ENCODE results near the gene ERICH6.

DNA sequence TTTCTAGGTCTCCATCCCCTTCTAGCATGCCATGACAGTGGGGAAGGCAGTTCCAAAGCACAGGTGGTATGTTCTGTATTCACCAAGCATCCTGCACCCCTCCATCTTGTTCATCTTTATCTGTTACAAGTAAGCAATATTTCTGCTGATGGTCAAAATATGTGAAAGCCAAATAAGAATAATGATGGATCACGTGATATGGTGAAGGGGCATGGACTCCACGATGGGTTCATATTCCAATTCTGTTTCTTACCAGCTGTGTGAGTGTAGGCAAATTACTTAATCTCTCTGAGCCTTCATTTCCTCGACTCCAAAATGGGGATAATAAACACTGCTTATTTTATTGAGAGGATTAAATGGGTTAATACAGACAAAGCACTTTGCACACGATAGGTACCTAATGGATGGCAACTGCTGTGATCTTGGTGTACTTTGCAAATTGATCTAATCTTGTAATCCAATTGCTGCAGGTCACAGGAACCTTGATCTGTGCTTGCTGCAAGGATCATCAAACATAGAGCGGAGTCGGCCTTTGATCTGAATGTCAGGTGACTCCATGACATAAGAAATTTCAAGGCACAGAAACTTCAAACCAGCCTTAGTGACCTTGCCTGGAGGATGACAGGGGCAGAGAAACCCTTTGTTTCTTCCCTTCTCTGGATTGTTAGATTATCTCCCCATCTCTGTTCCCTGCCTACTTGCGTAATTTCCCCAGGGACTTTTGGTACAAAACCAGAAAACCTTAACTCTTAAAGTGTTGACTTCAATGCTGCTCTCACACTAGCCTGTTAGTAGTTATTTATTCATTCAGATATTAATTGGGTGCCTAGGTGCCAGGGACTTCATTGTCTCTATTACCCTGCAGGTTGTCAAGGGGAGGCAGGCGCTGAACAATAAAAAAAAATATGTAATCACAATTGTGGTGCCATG, 33.4 kb upstream of the ERICH6 start:
- TF ChIP-seq POLR2A (IDR thresholded peaks at IDR 0.05) = no peak
- TF ChIP-seq, protein P1, sequence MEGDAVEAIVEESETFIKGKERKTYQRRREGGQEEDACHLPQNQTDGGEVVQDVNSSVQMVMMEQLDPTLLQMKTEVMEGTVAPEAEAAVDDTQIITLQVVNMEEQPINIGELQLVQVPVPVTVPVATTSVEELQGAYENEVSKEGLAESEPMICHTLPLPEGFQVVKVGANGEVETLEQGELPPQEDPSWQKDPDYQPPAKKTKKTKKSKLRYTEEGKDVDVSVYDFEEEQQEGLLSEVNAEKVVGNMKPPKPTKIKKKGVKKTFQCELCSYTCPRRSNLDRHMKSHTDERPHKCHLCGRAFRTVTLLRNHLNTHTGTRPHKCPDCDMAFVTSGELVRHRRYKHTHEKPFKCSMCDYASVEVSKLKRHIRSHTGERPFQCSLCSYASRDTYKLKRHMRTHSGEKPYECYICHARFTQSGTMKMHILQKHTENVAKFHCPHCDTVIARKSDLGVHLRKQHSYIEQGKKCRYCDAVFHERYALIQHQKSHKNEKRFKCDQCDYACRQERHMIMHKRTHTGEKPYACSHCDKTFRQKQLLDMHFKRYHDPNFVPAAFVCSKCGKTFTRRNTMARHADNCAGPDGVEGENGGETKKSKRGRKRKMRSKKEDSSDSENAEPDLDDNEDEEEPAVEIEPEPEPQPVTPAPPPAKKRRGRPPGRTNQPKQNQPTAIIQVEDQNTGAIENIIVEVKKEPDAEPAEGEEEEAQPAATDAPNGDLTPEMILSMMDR (IDR thresholded peaks at IDR 0.05) = no peak

All from breast epithelium (tissue), 3 donors.